HL-60 (cell line): Measurements from ENCODE around the gene PIGB.

ENCODE experiments used
- CTCF ChIP-seq: IDR thresholded peaks from one replicate; pipeline ENCODE4 v1.5.1; 2011; ENCODE audit warnings: low read length, control low read depth, inconsistent platforms; ENCODE audit not compliant: insufficient read depth
- REST ChIP-seq: IDR thresholded peaks from 2 replicates; pipeline ENCODE4 v1.6.1; 2012; ENCODE audit warnings: low read depth; ENCODE audit not compliant: insufficient replicate concordance

GRCh38 chr15:55357774-55358173 lies 38.8 kb downstream of the PIGB start:
- TF ChIP-seq CTCF (no peak), REST (no peak)
